Ureter (tissue), 1 donor: ENCODE measurements around the gene CDK11B. TPM values are rescaled to one million over a fixed set of nuclear protein-coding genes. Genes with fewer than 3 reads are reported as not detected.
A peak's percentile ranks its signal among the peaks of the same experiment; 100 is the strongest.
"Not testable (repeated sequence)": the region's sequence is repeated elsewhere in the genome, so short reads cannot be mapped to it uniquely, and the experiment has no call there.

ENCODE experiments used
- DNase-seq: peaks from one replicate; pipeline ENCODE4 v3.0.0-alpha.2; 2020; ENCODE audit warnings: low spot score
- total RNA-seq: library from RNA; stranded (reverse); gene quantifications from one replicate; pipeline ENCODE4 v1.2.4, GENCODE V29; 2023
- donor health status: DM: yes; HTN: yes; CAD: no.

CDK11B gene
- total RNA-seq, 1 donor from 2014 or later: 20.2 TPM

DNA sequence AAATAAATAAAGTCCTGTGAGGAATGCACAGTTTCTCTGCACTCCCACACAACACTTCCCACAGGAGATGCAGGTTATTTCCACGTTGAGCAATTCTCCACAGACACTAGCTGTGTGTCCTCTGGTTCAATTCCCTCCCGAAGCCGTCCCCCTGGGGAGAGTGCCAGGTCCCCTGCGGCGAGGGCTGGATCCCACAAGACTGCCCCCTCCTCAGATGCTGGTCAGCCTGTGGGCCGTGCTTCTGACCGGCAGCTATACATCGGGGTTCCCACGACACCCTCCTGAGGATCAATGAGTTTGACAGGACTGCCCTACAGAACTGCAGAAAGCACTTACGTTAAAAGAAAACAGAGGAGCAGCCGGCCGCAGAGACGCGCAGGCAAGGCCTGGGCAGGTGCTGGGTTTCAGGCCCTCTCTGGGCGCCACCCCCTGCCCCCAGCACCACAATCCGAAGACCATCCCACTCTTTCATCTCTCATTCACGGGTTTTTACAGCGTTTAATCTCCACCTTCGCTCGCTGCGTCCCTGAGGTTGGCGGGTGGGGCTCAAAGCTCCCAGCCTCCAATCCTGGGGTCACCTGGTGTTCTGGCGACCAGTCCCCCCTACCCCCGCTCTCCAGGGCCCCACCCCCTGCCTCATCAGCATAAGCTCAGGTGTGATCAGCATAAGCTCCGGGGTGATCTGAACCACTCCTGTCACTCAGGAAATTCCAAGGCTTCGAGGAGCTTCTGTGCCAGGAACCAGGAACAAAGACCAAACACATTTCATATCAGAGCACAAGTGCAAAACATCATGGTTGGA, 24.5 kb upstream of the CDK11B start:
- DNase-seq: no peak

DNA sequence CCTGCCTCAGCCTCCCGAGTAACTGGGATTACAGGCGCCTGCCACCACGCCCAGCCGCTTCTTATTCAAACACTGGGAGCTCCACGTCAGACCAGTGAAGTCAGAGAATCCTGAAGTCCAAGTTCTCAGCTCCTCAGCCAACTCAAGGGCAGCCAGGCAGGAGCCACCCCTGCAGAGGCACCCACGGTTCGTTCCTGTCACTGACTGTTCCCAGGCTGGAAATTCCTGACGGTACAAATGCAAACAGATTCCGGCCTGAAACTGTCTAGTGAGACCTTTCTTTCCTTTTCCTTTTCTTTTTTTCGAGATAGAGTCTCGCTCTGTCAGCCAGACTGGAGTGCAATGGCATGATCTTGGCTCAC, 22.1 kb upstream of the CDK11B start:
- DNase-seq: no peak

- DNase-seq: no peak
These were observed 21.5 kb upstream of the CDK11B start for GRCh38 chr1:1680031-1680911.

DNA sequence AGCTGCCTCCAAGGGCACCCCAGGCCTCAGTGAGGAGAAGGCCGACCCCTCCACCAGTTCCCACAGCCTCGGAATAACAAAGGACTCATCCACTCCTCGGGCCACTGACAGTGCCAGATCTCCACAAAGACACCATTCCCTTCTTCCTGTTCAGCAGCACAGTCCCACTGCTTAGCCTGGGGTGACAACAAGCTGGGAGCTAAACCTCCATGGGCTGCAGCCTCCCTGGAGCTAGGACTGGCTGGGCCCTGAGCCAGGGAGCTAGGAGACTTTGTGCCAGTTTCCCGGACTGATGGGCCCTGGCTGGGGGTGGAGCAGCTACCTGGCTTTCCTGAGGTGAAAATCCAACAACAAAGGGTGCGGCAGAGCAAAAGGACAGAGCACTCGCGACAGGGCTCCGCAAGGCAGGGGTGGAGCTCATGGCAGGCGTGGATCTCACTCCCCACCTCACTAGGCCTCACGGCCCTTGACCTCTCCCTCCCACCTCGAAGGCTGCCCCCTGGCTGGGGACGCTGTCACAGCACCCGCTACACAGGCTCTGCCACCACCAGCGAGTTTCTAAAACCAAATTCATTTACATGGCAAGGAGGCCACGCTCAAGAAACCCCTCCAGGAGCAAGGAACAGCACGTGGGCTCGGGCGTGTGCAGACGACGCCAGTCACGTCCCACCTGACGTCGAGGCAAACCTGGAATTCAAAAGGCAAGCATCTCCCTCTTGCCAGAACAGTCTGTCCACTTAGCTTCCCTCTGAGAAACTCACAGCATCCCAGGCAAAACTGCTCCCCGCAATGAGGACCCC, 20.0 kb upstream of the CDK11B start:
- peak; percentile 38 for DNase-seq

DNA sequence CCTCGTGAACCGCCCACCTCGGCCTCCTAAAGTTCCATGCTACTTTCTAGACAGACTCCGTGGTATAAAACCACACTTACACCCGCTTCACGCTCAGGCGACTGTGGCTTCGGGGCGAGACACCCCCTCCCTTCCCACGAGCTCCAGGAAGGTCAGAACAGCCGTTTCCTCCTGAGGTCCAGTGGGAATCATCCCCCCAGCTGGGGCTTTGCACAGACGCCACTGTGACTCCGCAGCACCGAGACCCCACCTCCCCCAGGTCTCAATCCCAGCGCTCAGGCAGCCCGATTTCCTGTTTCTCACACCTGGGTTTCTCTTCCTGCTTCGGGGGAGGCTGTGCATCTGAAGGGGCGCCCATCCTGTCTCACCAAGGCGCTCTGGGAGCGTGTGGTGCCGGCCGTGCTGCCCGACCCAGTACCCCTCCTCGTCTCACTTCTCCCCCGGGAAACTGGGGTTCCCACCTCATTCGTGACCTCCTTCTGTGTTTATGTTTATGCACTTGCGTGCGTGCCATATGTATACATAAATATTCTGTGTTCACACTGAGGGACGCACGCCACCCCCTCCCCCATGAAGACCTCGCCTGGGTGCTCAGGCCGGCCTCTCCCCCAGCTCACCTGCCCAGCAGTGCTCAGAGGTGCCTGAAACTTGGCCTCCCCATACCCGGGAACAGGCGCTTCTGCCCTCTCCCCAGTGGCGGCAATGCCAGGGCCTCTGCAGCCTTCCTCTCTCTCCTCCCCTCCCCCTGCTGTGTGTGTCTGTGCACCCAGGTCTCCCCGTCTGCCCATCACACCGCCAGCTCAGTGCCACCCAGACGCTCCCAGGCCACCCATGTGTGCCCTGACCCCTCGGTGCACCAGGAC, 19.1 kb upstream of the CDK11B start:
- no peak for DNase-seq

- not testable (repeated sequence) for DNase-seq
These were observed 17.3 kb upstream of the CDK11B start for GRCh38 chr1:1676087-1676486.

DNA sequence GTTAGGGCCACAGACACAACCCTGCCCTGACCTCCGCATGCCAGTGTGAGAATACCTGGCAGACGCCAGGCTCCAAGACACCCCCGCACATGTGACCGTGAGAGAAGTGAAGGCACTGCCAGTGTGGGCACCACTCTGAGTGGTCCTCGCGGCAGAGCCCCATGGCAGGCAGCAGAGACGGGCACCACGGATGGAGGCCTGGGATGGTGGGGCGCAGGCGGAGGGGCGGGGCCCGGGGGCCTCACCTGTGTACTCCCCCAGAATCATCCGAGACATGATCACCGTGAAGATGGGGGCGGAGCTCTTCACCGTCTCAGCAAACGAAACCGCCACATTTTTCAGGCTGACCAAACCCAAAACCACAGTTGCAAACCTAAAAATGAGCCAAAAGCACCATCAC, 16.4 kb upstream of the CDK11B start:
- not testable (repeated sequence) for DNase-seq

GRCh38 chr1:1674806-1675205, 16.0 kb upstream of the CDK11B start:
- DNase-seq: not testable (repeated sequence)

DNA sequence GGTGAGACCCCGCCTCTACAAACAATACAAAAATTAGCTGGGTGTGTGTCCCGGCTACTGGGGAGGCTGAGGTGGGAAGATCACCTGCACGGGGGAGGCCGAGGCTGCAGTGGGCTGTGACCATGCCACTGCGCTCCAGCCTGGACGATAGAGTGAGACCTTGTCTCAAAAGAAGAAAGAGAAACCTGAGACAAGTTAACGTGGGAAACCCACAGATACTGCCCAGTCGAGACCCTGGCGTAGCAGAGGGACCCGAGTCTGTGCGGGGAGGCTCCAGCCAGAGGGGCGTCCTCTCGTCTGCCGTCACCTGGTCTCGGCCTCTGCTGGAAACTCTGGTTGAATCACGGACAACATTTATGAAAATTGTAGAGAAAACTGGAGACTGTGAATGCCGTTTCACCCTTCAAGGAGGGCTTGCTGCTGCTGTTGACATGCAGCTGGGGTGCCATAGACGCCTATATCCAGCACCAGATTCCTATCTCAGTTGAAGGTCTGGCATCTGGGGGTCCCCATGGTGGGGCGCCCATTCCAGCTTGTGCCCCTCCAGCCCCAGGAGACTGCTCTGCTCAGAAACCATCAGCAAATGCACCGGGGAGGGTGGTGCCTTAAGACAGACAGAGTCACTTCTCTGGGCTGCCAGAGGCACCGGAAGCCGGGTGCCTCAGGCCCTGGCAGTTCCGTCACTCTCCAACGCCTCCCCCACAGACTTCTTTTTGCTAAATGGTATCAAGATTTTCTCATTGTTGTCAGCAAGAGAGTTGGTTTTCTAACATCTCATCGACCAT, 13.6 kb upstream of the CDK11B start:
- DNase-seq: no peak

- DNase-seq: no peak
These were observed 12.7 kb upstream of the CDK11B start for GRCh38 chr1:1671365-1672119.

DNA sequence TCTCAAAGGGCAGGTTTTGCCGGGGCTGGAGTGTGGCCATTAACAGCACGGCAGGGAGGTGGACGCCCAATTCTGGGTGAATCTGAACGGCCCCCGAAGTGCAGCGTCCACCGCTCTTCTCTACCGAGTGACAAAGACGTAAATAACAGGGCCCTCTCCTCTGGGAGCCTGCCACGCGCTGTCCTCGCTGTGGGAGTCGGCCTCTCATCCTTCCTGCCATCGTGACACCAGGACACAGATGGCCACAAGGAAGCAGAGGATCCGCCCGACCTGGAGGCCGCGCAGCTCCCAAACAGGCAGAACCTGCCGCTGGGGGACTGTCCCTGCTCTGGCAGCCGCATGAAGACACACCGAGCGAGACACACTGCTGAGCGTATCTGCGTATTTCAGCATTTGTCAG, 12.1 kb upstream of the CDK11B start:
- no peak for DNase-seq

DNA sequence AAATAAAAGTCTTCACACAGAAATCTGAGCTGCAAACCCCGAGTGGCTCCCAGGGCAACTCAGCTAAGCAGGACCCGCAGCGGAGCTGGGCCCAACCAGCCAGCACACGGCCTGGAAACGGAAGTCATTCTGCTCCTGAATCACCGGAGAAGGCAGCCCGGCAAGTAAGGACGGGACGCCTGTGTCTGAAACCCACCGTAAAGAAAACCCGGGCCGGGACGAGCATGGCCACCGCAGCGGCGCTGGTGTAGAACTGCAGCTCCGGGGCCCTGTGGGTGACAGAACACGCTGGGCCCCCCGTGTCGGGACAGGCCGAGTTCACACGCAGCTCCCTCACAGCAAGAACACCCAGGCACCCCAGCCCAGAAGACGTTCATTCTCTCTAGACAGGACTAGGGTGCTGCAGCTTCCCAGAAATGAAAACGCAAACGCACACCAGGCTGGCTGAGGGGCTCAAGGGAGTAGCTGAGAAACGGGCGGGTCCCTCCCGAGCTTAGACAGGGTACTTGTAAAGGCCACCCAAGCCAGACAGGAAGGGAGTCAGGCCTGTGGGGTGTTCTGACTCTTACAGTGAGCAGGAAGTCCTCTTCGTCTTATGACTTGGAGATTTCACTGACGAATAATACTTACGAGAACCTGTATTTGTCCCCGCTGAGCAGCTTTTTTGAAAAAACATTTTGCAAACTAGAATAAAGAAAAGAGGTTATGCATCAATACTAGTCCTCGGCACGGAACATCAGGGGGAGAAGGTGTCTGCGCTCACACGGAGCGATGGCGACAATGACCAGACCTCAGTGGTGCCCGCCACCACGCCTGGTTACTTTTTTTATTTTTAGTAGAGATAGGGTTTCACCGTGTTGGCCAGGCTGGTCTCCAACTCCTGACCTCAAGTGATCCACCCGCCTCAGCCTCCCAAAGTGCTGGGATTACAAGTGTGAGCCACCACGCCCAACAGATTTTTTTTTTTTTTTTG, 10.9 kb upstream of the CDK11B start:
- no peak for DNase-seq

DNA sequence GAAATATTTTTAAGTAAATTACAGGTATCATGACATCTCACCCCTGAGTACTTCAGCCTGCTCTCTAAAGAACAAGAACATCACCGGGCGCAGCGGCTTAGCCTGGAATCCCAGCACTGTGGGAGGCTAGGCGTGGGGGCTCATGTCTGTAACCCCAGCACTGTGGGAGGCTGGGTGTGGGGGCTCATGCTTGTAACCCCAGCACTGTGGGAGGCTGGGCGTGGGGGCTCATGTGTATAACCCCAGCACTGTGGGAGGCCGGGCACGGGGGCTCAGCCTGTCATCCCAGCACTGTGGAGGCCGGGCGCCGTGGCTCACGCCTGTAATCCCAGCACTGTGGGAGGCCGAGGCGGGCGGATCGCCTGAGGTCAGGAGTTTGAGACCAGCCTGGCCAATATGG, 7.7 kb upstream of the CDK11B start:
- no peak for DNase-seq

DNA sequence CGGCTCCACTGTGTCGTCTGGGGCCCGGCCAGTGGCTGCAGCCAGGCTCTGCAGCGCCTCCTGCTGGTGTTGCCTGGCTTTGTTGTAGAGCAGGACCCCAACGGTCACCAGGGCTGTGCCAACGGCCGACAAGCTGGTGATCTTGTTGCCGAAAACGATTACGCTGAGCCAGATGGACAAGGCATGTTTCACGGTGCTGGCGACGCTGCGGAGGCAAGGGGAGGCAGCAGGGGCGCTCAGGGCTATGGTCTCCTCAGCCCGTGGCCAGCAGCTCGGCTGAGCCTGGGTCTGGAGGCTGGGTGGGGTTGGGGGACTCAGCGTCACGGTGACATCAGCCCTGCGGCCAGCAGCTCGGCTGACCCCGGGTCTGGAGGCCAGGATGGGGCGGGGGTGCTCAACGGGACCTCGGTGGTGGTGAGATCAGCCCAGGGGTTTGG, 7.0 kb upstream of the CDK11B start:
- no peak for DNase-seq

DNA sequence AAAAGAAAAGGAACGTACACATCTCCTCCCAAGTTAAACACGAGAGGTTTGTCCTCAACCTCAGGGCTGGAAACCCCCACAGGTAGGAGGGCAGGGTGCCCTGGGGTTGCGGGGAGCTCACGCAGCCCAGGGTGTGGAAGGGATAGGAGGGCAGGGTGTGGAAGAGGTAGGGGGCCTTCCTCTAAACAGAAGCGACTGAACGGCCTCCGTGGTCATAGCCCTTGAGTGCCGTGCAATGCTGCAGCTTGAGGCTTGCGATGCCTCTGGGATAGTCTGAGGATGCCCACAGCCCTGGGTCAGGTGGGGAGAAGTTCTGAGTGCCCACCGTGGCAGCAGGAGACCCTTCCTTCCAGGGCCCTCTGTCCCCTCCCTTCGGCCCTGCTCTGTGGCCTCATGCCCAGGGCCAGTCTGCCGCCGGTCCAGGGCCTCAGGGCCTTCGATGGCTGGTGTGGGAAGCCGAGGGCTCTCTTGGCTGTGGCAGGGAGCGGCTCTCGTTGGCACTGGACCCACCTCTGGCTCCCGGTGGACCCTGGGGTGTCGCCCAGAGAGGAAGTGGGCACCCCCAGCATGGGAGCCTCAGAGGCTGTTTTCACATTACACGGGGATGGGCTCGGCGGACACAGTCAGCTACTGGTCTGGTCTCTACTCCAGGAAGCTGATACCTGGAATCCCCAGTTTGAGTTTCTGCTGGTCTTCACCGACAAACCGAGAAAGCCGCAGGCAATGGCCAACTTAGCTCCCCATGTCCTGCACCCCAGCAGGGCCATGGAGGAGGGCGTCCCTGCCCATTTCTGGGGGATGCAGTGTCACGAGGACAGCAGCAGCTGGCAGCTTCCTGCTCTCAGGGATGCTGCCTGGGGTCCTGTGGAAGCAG, 6.4 kb upstream of the CDK11B start:
- no peak for DNase-seq

GRCh38 chr1:1664318-1664717, 5.5 kb upstream of the CDK11B start:
- not testable (repeated sequence) for DNase-seq

DNA sequence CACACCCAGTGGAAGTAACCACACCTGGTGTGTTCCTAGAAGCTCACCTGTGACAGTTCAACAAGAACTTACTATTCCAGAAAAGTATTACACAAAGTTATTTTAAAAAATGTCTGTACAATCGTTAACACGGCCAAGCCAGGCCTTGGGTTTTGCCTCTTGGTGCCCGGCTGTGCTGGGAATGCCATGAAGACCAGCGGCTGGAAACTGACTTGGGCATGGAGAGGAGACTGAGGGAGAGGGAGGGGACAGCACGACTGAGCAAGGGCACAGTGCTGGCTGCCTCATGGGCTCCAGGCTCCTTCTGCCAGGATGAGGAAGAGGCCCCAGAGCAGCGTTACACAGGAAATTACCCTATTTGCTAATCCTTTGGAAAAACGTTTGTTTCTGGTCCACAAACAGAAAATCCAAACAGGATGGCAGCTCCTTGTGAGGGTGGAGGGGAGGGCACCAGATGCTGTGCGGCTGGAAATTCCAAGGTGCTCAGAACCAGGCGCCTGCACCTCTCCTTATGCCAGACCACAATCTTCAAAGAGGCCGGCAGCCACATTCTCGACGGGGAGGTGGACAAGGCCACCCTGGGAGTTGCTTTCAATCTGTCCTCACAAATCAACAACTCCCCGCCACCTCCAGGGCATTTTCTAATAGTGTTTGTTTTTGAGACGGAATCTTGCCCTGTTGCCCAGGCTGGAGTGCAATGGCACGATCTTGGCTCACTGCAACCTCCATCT, 4.2 kb upstream of the CDK11B start:
- DNase-seq: not testable (repeated sequence)
